ENCODE results near the gene EDNRB.
"Not testable (repeated sequence)": the region's sequence is repeated elsewhere in the genome, so short reads cannot be mapped to it uniquely, and the experiment has no call there.

EDNRB gene

GRCh38 chr13:77918391-77919245, at the start of gene EDNRB:
Gene EDNRB (minus strand): TSS chr13:77918831. CDS start chr13:77918573, 258 bp downstream.
- no peak within 1 kb of the TSS for H3K4me3 ChIP-seq (ENCODE audit: low read depth, low read length)
- POLR2A ChIA-PET = no interaction called here
- CTCF ChIA-PET = no interaction called here
- no peak for DNase-seq (ENCODE audit: low read depth, low spot score)
- TF ChIP-seq CTCF (IDR thresholded peaks at IDR 0.05; ENCODE audit: insufficient read depth, low read length, missing control alignments) = no peak

- no peak for TF ChIP-seq CTCF (IDR thresholded peaks at IDR 0.05; ENCODE audit: insufficient read depth, low read length, missing control alignments)
- no peak overlapping the region for H3K4me3 ChIP-seq (ENCODE audit: low read depth, low read length)
- DNase-seq (ENCODE audit: low read depth, low spot score) = no peak
- CTCF ChIA-PET = no interaction called here
- POLR2A ChIA-PET = no interaction called here
These were observed 48.0 kb upstream of the EDNRB start for GRCh38 chr13:77966671-77967070.

GRCh38 chr13:77952737-77953136, 34.1 kb upstream of the EDNRB start:
- POLR2A ChIA-PET = no interaction called here
- H3K4me3 ChIP-seq (ENCODE audit: low read depth, low read length) = no peak overlapping the region
- TF ChIP-seq CTCF (IDR thresholded peaks at IDR 0.05; ENCODE audit: insufficient read depth, low read length, missing control alignments) = no peak
- CTCF ChIA-PET = no interaction called here
- DNase-seq (ENCODE audit: low read depth, low spot score) = no peak

GRCh38 chr13:77952276-77952675, 33.6 kb upstream of the EDNRB start:
- no peak overlapping the region for H3K4me3 ChIP-seq (ENCODE audit: low read depth, low read length)
- TF ChIP-seq CTCF (IDR thresholded peaks at IDR 0.05; ENCODE audit: insufficient read depth, low read length, missing control alignments) = no peak
- POLR2A ChIA-PET = no interaction called here
- CTCF ChIA-PET = no interaction called here
- DNase-seq (ENCODE audit: low read depth, low spot score) = no peak

DNA sequence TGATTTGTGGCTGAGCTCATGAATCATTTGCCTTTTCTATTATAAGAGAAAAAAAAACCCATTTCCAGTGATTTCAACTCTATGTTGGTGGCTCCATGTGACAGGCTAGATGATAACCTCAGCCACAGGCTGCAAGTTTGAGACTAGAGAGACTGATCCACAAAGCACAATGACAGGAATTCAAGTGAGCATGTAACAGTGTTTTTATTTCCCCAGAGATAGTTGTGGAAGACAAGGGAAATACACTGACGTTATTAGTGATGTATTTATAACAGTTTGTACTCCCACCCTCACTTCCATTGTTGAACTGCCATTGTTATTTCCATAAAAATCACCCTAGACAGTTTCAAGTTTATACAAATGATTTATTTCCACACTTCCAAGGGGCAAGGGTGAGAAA, 27.9 kb upstream of the EDNRB start:
- POLR2A ChIA-PET = no interaction called here
- no peak for DNase-seq (ENCODE audit: low read depth, low spot score)
- no peak for TF ChIP-seq CTCF (IDR thresholded peaks at IDR 0.05; ENCODE audit: insufficient read depth, low read length, missing control alignments)
- CTCF ChIA-PET = no interaction called here
- H3K4me3 ChIP-seq (ENCODE audit: low read depth, low read length) = no peak overlapping the region

GRCh38 chr13:77935063-77935462, 16.4 kb upstream of the EDNRB start:
- CTCF ChIA-PET; H3K4me3 ChIP-seq (ENCODE audit: low read depth, low read length); DNase-seq (ENCODE audit: low read depth, low spot score); POLR2A ChIA-PET: not testable (repeated sequence)

DNA sequence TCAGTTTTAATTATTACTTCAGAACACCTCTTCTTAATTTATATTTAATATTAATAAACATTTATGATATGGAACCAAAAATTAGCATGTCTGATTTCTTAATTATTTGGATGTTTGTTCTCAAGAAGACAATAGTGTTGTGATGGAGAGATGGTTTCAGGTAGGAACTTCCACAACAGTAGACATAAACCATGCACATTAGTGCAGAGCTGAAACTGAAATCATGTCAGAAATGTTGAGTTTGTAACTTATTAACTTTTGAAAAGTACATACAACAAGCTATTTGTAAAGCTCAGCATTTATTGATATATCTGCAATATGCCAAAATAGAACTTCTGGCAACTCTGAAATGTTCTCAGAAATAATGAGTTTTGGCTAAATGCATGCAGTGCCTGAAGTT, 11.8 kb upstream of the EDNRB start:
- no peak overlapping the region for H3K4me3 ChIP-seq (ENCODE audit: low read depth, low read length)
- DNase-seq (ENCODE audit: low read depth, low spot score) = no peak
- ChIA-PET POLR2A (no interaction called here), CTCF (no interaction called here)
- no peak for TF ChIP-seq CTCF (IDR thresholded peaks at IDR 0.05; ENCODE audit: insufficient read depth, low read length, missing control alignments)

All from AG04449 (cell line).